Smooth muscle cell of the brain vasculature (primary cell): ENCODE results near the gene RBM28.

ENCODE experiments used
- DNase-seq: peaks from one replicate; pipeline ENCODE4 v3.0.0-alpha.2; 2012; ENCODE audit warnings: low read depth, low spot score

RBM28 gene

GRCh38 chr7:128343554-128344430 lies at the start of gene RBM28:
Gene RBM28, minus strand, starts transcription at chr7:128343908. Its CDS starts 115 bp downstream, at chr7:128343793.
- peak; percentile 76 for DNase-seq

GRCh38 chr7:128392446-128393327 lies 49.0 kb upstream of the RBM28 start:
- no peak for DNase-seq

- DNase-seq: no peak
Measured at GRCh38 chr7:128391805-128392204, 48.1 kb upstream of the RBM28 start.

GRCh38 chr7:128390871-128391565 lies 47.3 kb upstream of the RBM28 start:
- DNase-seq: no peak

- DNase-seq: no peak
Measured at GRCh38 chr7:128389618-128390329, 46.1 kb upstream of the RBM28 start.

GRCh38 chr7:128389085-128389617 lies 45.4 kb upstream of the RBM28 start:
- DNase-seq: no peak

GRCh38 chr7:128388145-128388485 lies 44.4 kb upstream of the RBM28 start:
- no peak for DNase-seq

GRCh38 chr7:128387216-128388144 lies 43.8 kb upstream of the RBM28 start:
- no peak for DNase-seq

GRCh38 chr7:128385988-128386925 lies 42.5 kb upstream of the RBM28 start:
- DNase-seq: no peak

- no peak for DNase-seq
Measured at GRCh38 chr7:128384726-128385125, 41.0 kb upstream of the RBM28 start.

- no peak for DNase-seq
Measured at GRCh38 chr7:128383776-128384175, 40.1 kb upstream of the RBM28 start.

- DNase-seq: no peak
Measured at GRCh38 chr7:128381161-128381821, 37.6 kb upstream of the RBM28 start.

- DNase-seq: no peak
Measured at GRCh38 chr7:128380483-128381106, 36.9 kb upstream of the RBM28 start.

GRCh38 chr7:128379900-128380479 lies 36.3 kb upstream of the RBM28 start:
- no peak for DNase-seq

GRCh38 chr7:128378637-128379036 lies 34.9 kb upstream of the RBM28 start:
- DNase-seq: no peak

GRCh38 chr7:128376077-128376476 lies 32.4 kb upstream of the RBM28 start:
- DNase-seq: no peak

- DNase-seq: no peak
Measured at GRCh38 chr7:128374041-128374440, 30.3 kb upstream of the RBM28 start.
